Parathyroid adenoma (tissue), 2 donors: ENCODE results near the gene MSH6.

Source experiments
- H2AFZ ChIP-seq: fragments of 300-600 bp; sonication (generic); one replicate; pipeline ENCODE4 v1.7.0; 2017; ENCODE audit warnings: antibody characterized with exemption, mild to moderate bottlenecking
- H3K27ac ChIP-seq: fragments of 300-600 bp; sonication (generic); one replicate; pipeline ENCODE4 v1.7.0; 2017
- H3K27me3 ChIP-seq: fragments of 300-600 bp; sonication (generic); one replicate; pipeline ENCODE4 v1.7.0; 2017; ENCODE audit warnings: low read length; ENCODE audit not compliant: control insufficient read depth, insufficient read depth
- H3K36me3 ChIP-seq: fragments of 300-600 bp; sonication (generic); one replicate; pipeline ENCODE4 v1.7.0; 2017; ENCODE audit warnings: low read length; ENCODE audit not compliant: control insufficient read depth, insufficient read depth
- H3K4me1 ChIP-seq: fragments of 300-600 bp; sonication (generic); one replicate; pipeline ENCODE4 v1.7.0; 2017; ENCODE audit warnings: control low read depth
- H3K4me2 ChIP-seq: fragments of 300-600 bp; sonication (generic); one replicate; pipeline ENCODE4 v1.7.0; 2017; ENCODE audit warnings: low read length
- H3K4me3 ChIP-seq: fragments of 300-600 bp; sonication (generic); one replicate; pipeline ENCODE4 v1.7.0; 2017; ENCODE audit warnings: low read depth, low read length
- H3K79me2 ChIP-seq: fragments of 300-600 bp; sonication (generic); one replicate; pipeline ENCODE4 v1.7.0; 2017; ENCODE audit warnings: control low read depth
- H3K9ac ChIP-seq: fragments of 300-600 bp; sonication (generic); one replicate; pipeline ENCODE4 v1.7.0; 2017; ENCODE audit warnings: mild to moderate bottlenecking
- H3K9me3 ChIP-seq: fragments of 300-600 bp; sonication (generic); one replicate; pipeline ENCODE4 v1.7.0; 2017; ENCODE audit warnings: low read length; ENCODE audit not compliant: control insufficient read depth
- TF ChIP-seq, protein P1 (sequence below): fragments of 300-600 bp; sonication (generic); IDR thresholded peaks from one replicate; pipeline ENCODE4 v1.7.0; 2017; ENCODE audit warnings: antibody characterized with exemption, mild to moderate bottlenecking
- donor health status: primary hyperparathyroidism.

The MSH6 gene

DNA sequence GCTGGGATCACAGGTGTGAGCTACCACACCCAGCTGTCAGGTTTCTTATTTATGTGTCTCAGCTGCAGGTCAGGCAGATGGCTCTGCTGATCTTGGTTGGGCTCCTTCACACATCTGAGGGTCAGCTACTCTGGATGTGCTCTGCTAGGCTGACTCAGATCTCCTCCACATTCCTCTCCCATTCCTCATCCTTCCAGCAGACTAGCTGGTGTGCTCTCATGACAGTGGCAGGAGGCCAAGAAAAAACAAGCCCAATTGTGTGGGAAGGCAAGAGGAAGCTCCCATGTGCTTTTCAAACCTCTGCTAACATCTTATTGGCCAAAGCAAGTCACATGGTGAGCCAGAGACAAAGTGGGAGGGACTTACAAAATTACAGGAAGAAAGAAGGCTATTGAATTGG lies 11.7 kb upstream of the MSH6 start:
- no peak overlapping the region for H3K4me2 ChIP-seq
- no peak overlapping the region for H3K9ac ChIP-seq
- H3K4me1 ChIP-seq = no peaks in the 10 kb centered on the region
- H3K36me3 ChIP-seq = no peaks in the 10 kb centered on the region
- no peak overlapping the region for H3K27ac ChIP-seq
- no peaks in the 10 kb centered on the region for H3K27me3 ChIP-seq
- no peak overlapping the region for H2AFZ ChIP-seq
- no peaks in the 10 kb centered on the region for H3K79me2 ChIP-seq
- H3K9me3 ChIP-seq = no peaks in the 10 kb centered on the region
- TF ChIP-seq, protein P1, sequence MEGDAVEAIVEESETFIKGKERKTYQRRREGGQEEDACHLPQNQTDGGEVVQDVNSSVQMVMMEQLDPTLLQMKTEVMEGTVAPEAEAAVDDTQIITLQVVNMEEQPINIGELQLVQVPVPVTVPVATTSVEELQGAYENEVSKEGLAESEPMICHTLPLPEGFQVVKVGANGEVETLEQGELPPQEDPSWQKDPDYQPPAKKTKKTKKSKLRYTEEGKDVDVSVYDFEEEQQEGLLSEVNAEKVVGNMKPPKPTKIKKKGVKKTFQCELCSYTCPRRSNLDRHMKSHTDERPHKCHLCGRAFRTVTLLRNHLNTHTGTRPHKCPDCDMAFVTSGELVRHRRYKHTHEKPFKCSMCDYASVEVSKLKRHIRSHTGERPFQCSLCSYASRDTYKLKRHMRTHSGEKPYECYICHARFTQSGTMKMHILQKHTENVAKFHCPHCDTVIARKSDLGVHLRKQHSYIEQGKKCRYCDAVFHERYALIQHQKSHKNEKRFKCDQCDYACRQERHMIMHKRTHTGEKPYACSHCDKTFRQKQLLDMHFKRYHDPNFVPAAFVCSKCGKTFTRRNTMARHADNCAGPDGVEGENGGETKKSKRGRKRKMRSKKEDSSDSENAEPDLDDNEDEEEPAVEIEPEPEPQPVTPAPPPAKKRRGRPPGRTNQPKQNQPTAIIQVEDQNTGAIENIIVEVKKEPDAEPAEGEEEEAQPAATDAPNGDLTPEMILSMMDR = no peak
- no peak overlapping the region for H3K4me3 ChIP-seq

DNA sequence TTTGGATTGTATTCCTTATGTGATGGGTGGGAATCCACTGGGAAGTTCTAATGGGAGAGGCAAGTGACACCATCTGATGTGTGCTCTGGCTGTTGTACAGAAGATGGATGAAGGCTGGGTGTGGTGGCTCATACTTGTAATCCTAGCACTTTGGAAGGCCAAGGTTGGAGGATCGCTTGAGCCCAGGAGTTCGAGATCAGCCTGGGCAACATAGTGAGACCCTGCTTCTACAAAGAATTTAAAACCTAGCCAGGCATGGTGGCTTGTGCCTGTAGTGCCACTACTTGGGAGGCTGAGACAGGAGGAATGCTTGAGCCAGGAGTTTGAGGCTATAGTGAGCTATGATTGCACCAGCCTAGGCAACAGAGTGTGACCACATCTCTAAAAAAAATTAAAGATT lies 10.6 kb upstream of the MSH6 start:
- Histone ChIP-seq H3K4me3 (no peak overlapping the region), H3K36me3 (no peaks in the 10 kb centered on the region), H3K27me3 (no peaks in the 10 kb centered on the region), H2AFZ (no peak overlapping the region), H3K27ac (no peak overlapping the region), H3K9me3 (no peaks in the 10 kb centered on the region), H3K79me2 (no peaks in the 10 kb centered on the region), H3K9ac (no peak overlapping the region), H3K4me2 (no peak overlapping the region), H3K4me1 (no peaks in the 10 kb centered on the region)
- TF ChIP-seq, protein P1 = no peak

DNA sequence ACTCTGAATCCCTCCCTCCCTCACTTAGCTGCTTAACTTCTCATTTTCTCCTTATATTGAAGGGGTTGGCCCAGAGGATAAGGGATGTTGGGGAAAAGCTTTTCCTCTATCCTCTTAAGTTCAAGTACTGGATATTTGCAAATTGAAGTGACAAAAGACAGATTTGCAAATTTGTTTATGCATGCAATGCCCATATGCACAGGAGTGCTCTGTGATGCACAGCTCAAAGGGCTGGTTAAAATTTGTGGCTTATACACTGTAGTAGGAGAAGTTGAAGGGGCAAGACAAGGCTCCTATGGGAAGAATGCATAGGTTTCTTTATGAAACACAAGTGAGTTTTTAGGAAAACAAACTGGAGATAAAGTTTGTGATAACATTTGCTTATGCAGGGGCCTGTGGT lies 8.4 kb upstream of the MSH6 start:
- Histone ChIP-seq H3K27ac (no peak overlapping the region), H3K9ac (no peak overlapping the region), H3K36me3 (no peaks in the 10 kb centered on the region), H3K4me2 (no peak overlapping the region), H3K4me3 (no peak overlapping the region), H2AFZ (no peak overlapping the region), H3K9me3 (no peaks in the 10 kb centered on the region), H3K79me2 (no peaks in the 10 kb centered on the region), H3K4me1 (no peaks in the 10 kb centered on the region), H3K27me3 (no peaks in the 10 kb centered on the region)
- TF ChIP-seq, protein P1 = no peak

DNA sequence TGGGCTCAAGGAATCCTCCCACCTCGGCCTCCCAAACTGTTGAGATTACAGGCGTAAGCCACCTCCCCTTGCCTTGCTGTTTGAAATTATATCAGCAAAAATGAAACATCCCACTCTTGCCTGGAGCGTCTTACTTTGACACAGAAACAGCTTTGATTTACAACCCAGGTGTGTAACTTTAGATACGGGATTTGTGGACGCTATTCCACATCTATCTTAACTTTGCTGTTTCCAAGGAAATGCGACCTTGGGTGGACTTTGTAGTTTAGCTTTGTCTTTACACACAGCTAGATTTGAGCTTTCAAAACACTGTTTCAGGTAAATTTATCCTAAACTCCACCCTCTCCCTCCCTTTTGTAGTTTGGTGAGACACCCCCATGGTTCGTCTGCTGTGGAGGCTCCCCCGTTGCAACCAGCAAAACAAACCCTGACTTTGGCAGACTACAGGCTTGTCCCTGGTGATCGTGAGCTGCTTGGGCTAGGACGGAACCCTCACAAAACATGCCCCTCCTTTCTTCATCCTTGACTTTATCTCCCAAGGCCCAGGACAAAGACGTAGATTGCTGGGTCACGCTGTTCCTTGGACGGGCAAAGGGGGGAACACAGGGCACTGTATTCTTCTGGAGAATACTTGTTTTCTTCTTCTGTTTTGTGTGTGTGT lies 5.5 kb upstream of the MSH6 start:
- Histone ChIP-seq H3K79me2 (no peaks in the 10 kb centered on the region), H2AFZ (no peak overlapping the region), H3K9me3 (no peaks in the 10 kb centered on the region), H3K4me1 (no peaks in the 10 kb centered on the region), H3K36me3 (no peaks in the 10 kb centered on the region), H3K4me3 (no peak overlapping the region), H3K27me3 (no peaks in the 10 kb centered on the region), H3K27ac (no peak overlapping the region), H3K4me2 (no peak overlapping the region), H3K9ac (no peak overlapping the region)
- TF ChIP-seq, protein P1 = no peak
